Activated CD8-positive, alpha-beta T cell treated with anti-CD3 and anti-CD28 coated beads, Interleukin-2, amount 10 ng/mL, durations not matched to agents 7 days and 5 days (primary cell): Measurements from ENCODE around the gene CNTN2. TPM values are rescaled to one million over a fixed set of nuclear protein-coding genes. Genes with fewer than 3 reads are reported as not detected.
A peak's percentile ranks its signal among the peaks of the same experiment; 100 is the strongest.

Source experiments
- ATAC-seq: fragments of 150-1000 bp; cut with Tn5 transposase; one replicate; pipeline ENCODE4 v1.10.0; 2021; ENCODE audit warnings: moderate library complexity
- CTCF ChIA-PET: fragments of 350-600 bp; sonication (Branson Sonifier 250); formaldehyde crosslinking; loops from one replicate; lab custom pipeline; 2021; ENCODE audit warnings: antibody characterized with exemption; lab: Charles Lee
- POLR2A ChIA-PET: fragments of 350-600 bp; sonication (Branson Sonifier 250); formaldehyde crosslinking; loops from one replicate; lab custom pipeline; 2021; ENCODE audit warnings: antibody characterized with exemption; lab: Charles Lee
- DNase-seq: peaks from one replicate; pipeline ENCODE4 v3.0.0-alpha.2; 2020
- H3K27ac Mint-ChIP-seq: one replicate; pipeline ENCODE4 v1.8.0; 2021; ENCODE audit warnings: mild to moderate bottlenecking, mixed read lengths
- H3K27me3 Mint-ChIP-seq: one replicate; pipeline ENCODE4 v1.8.0; 2021; ENCODE audit warnings: low read depth, mixed read lengths
- H3K36me3 Mint-ChIP-seq: one replicate; pipeline ENCODE4 v1.8.0; 2021; ENCODE audit warnings: low read depth, mixed read lengths
- H3K4me1 Mint-ChIP-seq: one replicate; pipeline ENCODE4 v1.8.0; 2021; ENCODE audit warnings: low read depth, mixed read lengths
- H3K4me3 Mint-ChIP-seq: one replicate; pipeline ENCODE4 v1.8.0; 2021; ENCODE audit warnings: mild to moderate bottlenecking, mixed read lengths
- H3K9me3 Mint-ChIP-seq: one replicate; pipeline ENCODE4 v1.8.0; 2022; ENCODE audit warnings: mixed read lengths; ENCODE audit not compliant: insufficient read depth
- total RNA-seq, 2 experiments: library from RNA; stranded (reverse); gene quantifications; one replicate each; pipeline ENCODE4 v1.2.3, GENCODE V29; 2021

Gene CNTN2
- total RNA-seq, 2 experiments from 2014 or later, result not detected

- DNase-seq (no peak), ATAC-seq (no peak)
- H3K36me3 Mint-ChIP-seq, result no peaks in the 10 kb centered on the region
- no peak overlapping the region for H3K27ac Mint-ChIP-seq
- no peaks in the 10 kb centered on the region for H3K27me3 Mint-ChIP-seq
- H3K4me3 Mint-ChIP-seq, result no peak overlapping the region
- CTCF ChIA-PET, result no interaction called here
- POLR2A ChIA-PET, result no interaction called here
- no peaks in the 10 kb centered on the region for H3K9me3 Mint-ChIP-seq
- no peaks in the 10 kb centered on the region for H3K4me1 Mint-ChIP-seq
These were observed 15.0 kb downstream of the CNTN2 start for GRCh38 chr1:205057808-205058575.

DNA sequence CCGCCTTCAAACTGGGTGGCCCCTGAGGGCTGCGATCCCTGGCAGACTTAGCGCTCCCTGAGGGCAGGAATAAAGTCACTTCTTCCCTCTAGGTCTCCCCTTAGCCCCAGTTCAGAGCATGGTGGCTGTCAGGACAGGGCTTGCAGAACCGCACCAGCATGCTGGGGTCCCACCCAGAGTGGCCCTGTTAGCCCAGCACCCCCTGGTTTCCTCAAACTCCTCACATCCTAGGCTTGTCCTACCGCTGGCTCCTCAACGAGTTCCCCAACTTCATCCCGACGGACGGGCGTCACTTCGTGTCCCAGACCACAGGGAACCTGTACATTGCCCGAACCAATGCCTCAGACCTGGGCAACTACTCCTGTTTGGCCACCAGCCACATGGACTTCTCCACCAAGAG, 15.8 kb downstream of the CNTN2 start:
- H3K4me1 Mint-ChIP-seq, result no peaks in the 10 kb centered on the region
- CTCF ChIA-PET, result interaction anchor here (0.9 kb wide), 1 partner anchor 83 kb away, joined by 3 read pairs; no protein-coding TSS in a partner anchor
- POLR2A ChIA-PET, result no interaction called here
- no peak for ATAC-seq
- H3K27me3 Mint-ChIP-seq, result no peaks in the 10 kb centered on the region
- H3K4me3 Mint-ChIP-seq, result no peak overlapping the region
- no peaks in the 10 kb centered on the region for H3K9me3 Mint-ChIP-seq
- H3K27ac Mint-ChIP-seq, result no peak overlapping the region
- DNase-seq, result no peak
- H3K36me3 Mint-ChIP-seq, result no peaks in the 10 kb centered on the region

- ChIA-PET CTCF (interaction anchor here (0.9 kb wide), 1 partner anchor 83 kb away, joined by 3 read pairs; no protein-coding TSS in a partner anchor), POLR2A (no interaction called here)
- Mint-ChIP-seq H3K36me3 (no peaks in the 10 kb centered on the region), H3K4me1 (no peaks in the 10 kb centered on the region), H3K27me3 (no peaks in the 10 kb centered on the region), H3K4me3 (no peak overlapping the region), H3K9me3 (no peaks in the 10 kb centered on the region), H3K27ac (no peak overlapping the region)
- no peak for ATAC-seq
- no peak for DNase-seq
These were observed 16.6 kb downstream of the CNTN2 start for GRCh38 chr1:205059660-205060059.

DNA sequence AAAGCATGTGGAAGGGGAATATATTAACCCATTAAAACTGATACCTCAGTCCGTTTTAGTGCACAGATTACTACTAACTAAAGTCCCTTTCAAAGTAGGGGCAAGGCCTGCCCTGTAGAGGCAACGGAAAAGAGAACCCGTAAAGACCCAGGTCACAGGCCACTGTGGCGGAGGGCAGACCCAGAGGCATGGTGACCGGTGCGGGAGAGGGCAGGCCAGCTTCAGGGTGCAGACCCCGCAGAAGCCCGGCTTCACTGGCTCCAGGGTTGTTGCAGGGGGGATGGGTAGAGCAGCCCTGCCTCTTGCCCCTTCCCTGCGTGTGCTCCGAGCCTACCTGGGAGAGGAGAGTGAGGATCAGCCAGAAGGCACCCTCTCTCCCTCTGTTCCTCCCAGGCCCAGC, 17.7 kb downstream of the CNTN2 start:
- no peaks in the 10 kb centered on the region for H3K9me3 Mint-ChIP-seq
- H3K4me3 Mint-ChIP-seq, result no peak overlapping the region
- H3K4me1 Mint-ChIP-seq, result no peaks in the 10 kb centered on the region
- no peaks in the 10 kb centered on the region for H3K36me3 Mint-ChIP-seq
- ChIA-PET CTCF (interaction anchor here (1.1 to 4.1 kb wide), 26 partner anchors 9 to 259 kb away, joined by 3 to 236 read pairs (median 10); partner anchors contain the start of genes RBBP5, TMCC2 and TMEM81), POLR2A (no interaction called here)
- no peak for ATAC-seq
- no peaks in the 10 kb centered on the region for H3K27me3 Mint-ChIP-seq
- DNase-seq, result no peak
- H3K27ac Mint-ChIP-seq, result no peak overlapping the region

DNA sequence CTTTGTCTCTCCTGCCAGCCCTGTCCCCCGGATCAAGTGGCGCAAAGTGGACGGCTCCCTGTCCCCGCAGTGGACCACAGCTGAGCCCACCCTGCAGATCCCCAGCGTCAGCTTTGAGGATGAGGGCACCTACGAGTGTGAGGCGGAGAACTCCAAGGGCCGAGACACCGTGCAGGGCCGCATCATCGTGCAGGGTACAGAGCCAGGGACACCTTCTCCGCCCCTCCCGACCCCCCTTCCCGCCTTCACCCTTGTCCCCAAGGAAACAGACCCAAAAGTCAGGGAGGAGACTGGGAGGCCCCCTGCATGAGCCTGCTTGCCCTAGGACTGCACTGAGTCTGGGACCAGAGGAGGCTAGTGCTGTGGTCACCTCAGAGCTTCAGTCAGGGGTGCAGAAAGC, 18.2 kb downstream of the CNTN2 start:
- Mint-ChIP-seq H3K36me3 (no peaks in the 10 kb centered on the region), H3K9me3 (no peaks in the 10 kb centered on the region), H3K4me1 (no peaks in the 10 kb centered on the region), H3K27me3 (no peaks in the 10 kb centered on the region), H3K27ac (no peak overlapping the region), H3K4me3 (no peak overlapping the region)
- ChIA-PET CTCF (interaction anchor here (0.7 to 4.1 kb wide), 52 partner anchors 8 to 1116 kb away, joined by 3 to 236 read pairs (median 6); partner anchors contain the start of genes CNTN2, RBBP5, TMCC2 and TMEM81), POLR2A (interaction anchor here (0.6 kb wide), 1 partner anchor 11 kb away, joined by 3 read pairs; no protein-coding TSS in a partner anchor)
- peak; percentile 49 for ATAC-seq
- no peak for DNase-seq

DNA sequence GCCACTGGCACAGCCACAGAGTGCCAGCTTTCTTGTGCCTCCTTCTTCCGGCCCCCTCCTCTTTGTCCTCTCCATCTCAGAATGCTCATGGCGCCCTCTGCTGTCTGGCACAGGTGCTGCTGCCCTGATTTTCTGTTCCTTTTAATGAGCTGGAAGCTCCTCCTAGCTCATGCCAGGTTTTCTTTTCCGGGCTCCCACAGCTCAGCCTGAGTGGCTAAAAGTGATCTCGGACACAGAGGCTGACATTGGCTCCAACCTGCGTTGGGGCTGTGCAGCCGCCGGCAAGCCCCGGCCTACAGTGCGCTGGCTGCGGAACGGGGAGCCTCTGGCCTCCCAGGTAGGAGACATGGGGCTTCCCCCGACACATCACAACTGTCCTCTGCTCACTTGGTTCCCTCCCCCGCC, 18.7 kb downstream of the CNTN2 start:
- Mint-ChIP-seq H3K4me1 (no peaks in the 10 kb centered on the region), H3K27ac (no peak overlapping the region), H3K36me3 (no peaks in the 10 kb centered on the region), H3K9me3 (no peaks in the 10 kb centered on the region), H3K27me3 (no peaks in the 10 kb centered on the region), H3K4me3 (no peak overlapping the region)
- ATAC-seq (peak; percentile 72), DNase-seq (peak; percentile 81)
- ChIA-PET POLR2A (interaction anchor here (0.6 kb wide), 1 partner anchor 12 kb away, joined by 3 read pairs; no protein-coding TSS in a partner anchor), CTCF (interaction anchor here (0.6 to 4.1 kb wide), 61 partner anchors 8 to 1117 kb away, joined by 3 to 236 read pairs (median 5); partner anchors contain the start of genes CNTN2, RBBP5, TMCC2 and TMEM81)

DNA sequence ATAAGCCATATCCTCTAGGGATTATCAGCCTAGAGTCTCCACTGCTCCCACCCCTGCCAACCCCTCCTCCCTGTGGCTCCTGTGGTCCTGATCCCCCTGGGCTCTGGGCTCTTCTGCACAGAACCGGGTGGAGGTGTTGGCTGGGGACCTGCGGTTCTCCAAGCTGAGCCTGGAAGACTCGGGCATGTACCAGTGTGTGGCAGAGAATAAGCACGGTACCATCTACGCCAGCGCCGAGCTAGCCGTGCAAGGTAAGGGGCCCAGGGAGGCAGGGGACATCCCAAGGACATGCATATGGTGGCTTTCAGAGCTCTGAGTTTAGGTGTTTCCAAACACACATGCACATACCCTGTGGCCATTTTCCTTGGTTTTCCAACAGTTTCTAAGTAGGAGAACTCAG, 19.3 kb downstream of the CNTN2 start:
- Mint-ChIP-seq H3K27ac (no peak overlapping the region), H3K4me1 (no peaks in the 10 kb centered on the region), H3K4me3 (no peak overlapping the region), H3K36me3 (no peaks in the 10 kb centered on the region), H3K9me3 (no peaks in the 10 kb centered on the region), H3K27me3 (no peaks in the 10 kb centered on the region)
- ChIA-PET CTCF (interaction anchor here (0.7 to 4.1 kb wide), 31 partner anchors 10 to 497 kb away, joined by 3 to 236 read pairs (median 8); partner anchors contain the start of genes RBBP5, TMCC2 and TMEM81), POLR2A (no interaction called here)
- DNase-seq (no peak), ATAC-seq (no peak)

- DNase-seq (no peak), ATAC-seq (no peak)
- CTCF ChIA-PET, result interaction anchor here (0.8 to 4.1 kb wide), 12 partner anchors 16 to 497 kb away, joined by 3 to 236 read pairs (median 8); partner anchors contain the start of genes TMCC2 and TMEM81
- no peak overlapping the region for H3K27ac Mint-ChIP-seq
- no peaks in the 10 kb centered on the region for H3K4me1 Mint-ChIP-seq
- POLR2A ChIA-PET, result no interaction called here
- H3K9me3 Mint-ChIP-seq, result no peaks in the 10 kb centered on the region
- H3K36me3 Mint-ChIP-seq, result no peaks in the 10 kb centered on the region
- no peak overlapping the region for H3K4me3 Mint-ChIP-seq
- H3K27me3 Mint-ChIP-seq, result no peaks in the 10 kb centered on the region
These were observed 19.9 kb downstream of the CNTN2 start for GRCh38 chr1:205062895-205063294.

- Mint-ChIP-seq H3K9me3 (no peaks in the 10 kb centered on the region), H3K27me3 (no peaks in the 10 kb centered on the region), H3K36me3 (no peaks in the 10 kb centered on the region), H3K27ac (no peak overlapping the region), H3K4me3 (no peak overlapping the region), H3K4me1 (no peaks in the 10 kb centered on the region)
- CTCF ChIA-PET, result interaction anchor here (3.6 to 4.1 kb wide), 4 partner anchors 15 to 190 kb away, joined by 39 to 236 read pairs (median 78); partner anchors contain the start of gene TMEM81
- ATAC-seq (no peak), DNase-seq (no peak)
- POLR2A ChIA-PET, result no interaction called here
These were observed 21.3 kb downstream of the CNTN2 start for GRCh38 chr1:205064301-205064700.

DNA sequence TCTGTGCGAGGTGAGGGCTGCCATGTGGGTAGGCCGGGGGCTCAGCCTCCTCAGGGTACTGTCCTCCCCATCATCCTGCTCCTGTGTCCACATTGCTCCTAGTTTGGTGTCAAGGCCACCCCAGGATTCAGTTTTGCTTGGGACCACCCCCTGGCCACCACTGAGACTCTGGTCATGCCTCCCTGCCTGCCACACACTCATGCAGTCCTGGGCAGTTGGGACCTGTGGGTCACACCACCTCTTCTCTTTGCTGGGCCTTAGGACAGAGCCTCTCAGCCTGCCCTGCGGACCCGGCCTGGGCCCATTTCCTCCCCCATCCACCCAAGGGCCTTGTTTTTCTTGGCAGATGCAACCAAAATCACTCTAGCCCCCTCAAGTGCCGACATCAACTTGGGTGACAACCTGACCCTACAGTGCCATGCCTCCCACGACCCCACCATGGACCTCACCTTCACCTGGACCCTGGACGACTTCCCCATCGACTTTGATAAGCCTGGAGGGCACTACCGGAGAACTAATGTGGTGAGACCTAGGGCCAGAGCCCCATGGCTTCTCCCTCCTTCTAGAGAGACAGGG, 21.8 kb downstream of the CNTN2 start:
- POLR2A ChIA-PET, result no interaction called here
- no peaks in the 10 kb centered on the region for H3K36me3 Mint-ChIP-seq

GRCh38 chr1:205065666-205066065, 22.7 kb downstream of the CNTN2 start:
- ATAC-seq (no peak), DNase-seq (no peak)
- Mint-ChIP-seq H3K4me3 (no peak overlapping the region), H3K36me3 (no peaks in the 10 kb centered on the region), H3K9me3 (no peaks in the 10 kb centered on the region), H3K27me3 (no peaks in the 10 kb centered on the region), H3K4me1 (no peaks in the 10 kb centered on the region), H3K27ac (no peak overlapping the region)
- POLR2A ChIA-PET, result no interaction called here
- CTCF ChIA-PET, result interaction anchor here (0.9 kb wide), 1 partner anchor 76 kb away, joined by 6 read pairs; no protein-coding TSS in a partner anchor

More for the DNA sequence above, 21.8 kb downstream of the CNTN2 start:
- Mint-ChIP-seq H3K4me1 (no peaks in the 10 kb centered on the region), H3K4me3 (no peak overlapping the region), H3K27ac (no peak overlapping the region), H3K9me3 (no peaks in the 10 kb centered on the region), H3K27me3 (no peaks in the 10 kb centered on the region)
- CTCF ChIA-PET, result no interaction called here
- DNase-seq, result no peak
- no peak for ATAC-seq
